GM21381 (cell line): Measurements from ENCODE around the gene TUBGCP2.

Experiments used
- ATAC-seq: cut with Tn5 transposase; IDR thresholded peaks from one replicate; pipeline ENCODE4 v1.9.1; 2021; ENCODE audit warnings: mild to moderate bottlenecking, moderate library complexity; ENCODE audit not compliant: unreplicated experiment

The TUBGCP2 gene

GRCh38 chr10:133252223-133252552 is 56.5 kb downstream of the TUBGCP2 start:
- ATAC-seq, result no peak

GRCh38 chr10:133251388-133252222 is 57.1 kb downstream of the TUBGCP2 start:
- no peak for ATAC-seq

GRCh38 chr10:133249975-133250754 is 58.5 kb downstream of the TUBGCP2 start:
- ATAC-seq, result no peak

GRCh38 chr10:133249094-133249780 is 59.4 kb downstream of the TUBGCP2 start:
- ATAC-seq, result no peak

GRCh38 chr10:133248334-133248715 is 60.3 kb downstream of the TUBGCP2 start:
- no peak for ATAC-seq

GRCh38 chr10:133247681-133248333 is 60.9 kb downstream of the TUBGCP2 start:
- ATAC-seq, result no peak

- no peak for ATAC-seq
Observed at GRCh38 chr10:133246236-133246626, 62.4 kb downstream of the TUBGCP2 start.

- no peak for ATAC-seq
Observed at GRCh38 chr10:133245439-133246235, 63.0 kb downstream of the TUBGCP2 start.

GRCh38 chr10:133243593-133243992 is 65.1 kb downstream of the TUBGCP2 start:
- ATAC-seq, result no peak

GRCh38 chr10:133242611-133243356 is 65.9 kb downstream of the TUBGCP2 start:
- no peak for ATAC-seq

- ATAC-seq, result no peak
Observed at GRCh38 chr10:133241501-133242205, 67.0 kb downstream of the TUBGCP2 start.

- no peak for ATAC-seq
Observed at GRCh38 chr10:133239990-133240389, 68.7 kb downstream of the TUBGCP2 start.

- ATAC-seq, result no peak
Observed at GRCh38 chr10:133238466-133238804, 70.2 kb downstream of the TUBGCP2 start.

GRCh38 chr10:133237588-133238465 is 70.8 kb downstream of the TUBGCP2 start, which contains the start of gene VENTX:
VENTX (plus strand) TSS chr10:133237855; CDS start chr10:133237915, 60 bp downstream.
- no peak for ATAC-seq

GRCh38 chr10:133237241-133237587 is 71.5 kb downstream of the TUBGCP2 start:
- no peak for ATAC-seq

- ATAC-seq, result no peak
Observed at GRCh38 chr10:133236401-133237240, 72.1 kb downstream of the TUBGCP2 start.

- ATAC-seq, result no peak
Observed at GRCh38 chr10:133235932-133236331, 72.7 kb downstream of the TUBGCP2 start.
